ENCODE data around the gene SLBP.

- TF ChIP-seq CTCF (conservative IDR thresholded peaks at IDR 0.05) (no peak), ZFX (IDR thresholded peaks at IDR 0.05) (no peak)
These were observed 4.2 kb upstream of the SLBP start for GRCh38 chr4:1716065-1716945.
